ENCODE results near the gene TBC1D7.
A peak's percentile ranks its signal among the peaks of the same experiment; 100 is the strongest.

TBC1D7 gene

GRCh38 chr6:13372688-13373487, 44.6 kb upstream of the TBC1D7 start:
- ChIA-PET POLR2A (ENCODE audit: low non-redundant PET) (no interaction called here), CTCF (interaction anchor here (0.6 kb wide), 1 partner anchor 232 kb away, joined by 3 read pairs; no protein-coding TSS in a partner anchor)

GRCh38 chr6:13372076-13372475, 43.7 kb upstream of the TBC1D7 start:
- ChIA-PET POLR2A (ENCODE audit: low non-redundant PET) (no interaction called here), CTCF (interaction anchor here (0.6 kb wide), 1 partner anchor 233 kb away, joined by 3 read pairs; no protein-coding TSS in a partner anchor)
- no peak for TF ChIP-seq CTCF (conservative IDR thresholded peaks at IDR 0.05; ENCODE audit: low read depth)
- H3K27ac ChIP-seq, result no peak overlapping the region
- no peak for DNase-seq (ENCODE audit: low spot score)

More at GRCh38 chr6:13372688-13373487, 44.6 kb upstream of the TBC1D7 start:
- TF ChIP-seq CTCF (conservative IDR thresholded peaks at IDR 0.05; ENCODE audit: low read depth), result no peak
- DNase-seq (ENCODE audit: low spot score), result no peak
- H3K27ac ChIP-seq, result no peak overlapping the region

GRCh38 chr6:13371421-13372072, 43.2 kb upstream of the TBC1D7 start:
- H3K27ac ChIP-seq, result no peak overlapping the region
- ChIA-PET POLR2A (ENCODE audit: low non-redundant PET) (no interaction called here), CTCF (no interaction called here)
- no peak for TF ChIP-seq CTCF (conservative IDR thresholded peaks at IDR 0.05; ENCODE audit: low read depth)
- no peak for DNase-seq (ENCODE audit: low spot score)

GRCh38 chr6:13370623-13371022, 42.3 kb upstream of the TBC1D7 start:
- CTCF ChIA-PET, result no interaction called here
- TF ChIP-seq CTCF (conservative IDR thresholded peaks at IDR 0.05; ENCODE audit: low read depth), result no peak
- POLR2A ChIA-PET (ENCODE audit: low non-redundant PET), result no interaction called here
- H3K27ac ChIP-seq, result no peak overlapping the region
- DNase-seq (ENCODE audit: low spot score), result peak; percentile 34

- ChIA-PET CTCF (no interaction called here), POLR2A (ENCODE audit: low non-redundant PET) (no interaction called here)
- H3K27ac ChIP-seq, result no peak overlapping the region
- no peak for TF ChIP-seq CTCF (conservative IDR thresholded peaks at IDR 0.05; ENCODE audit: low read depth)
- no peak for DNase-seq (ENCODE audit: low spot score)
These were observed 41.3 kb upstream of the TBC1D7 start for GRCh38 chr6:13369591-13369990.

GRCh38 chr6:13368731-13369115, 40.4 kb upstream of the TBC1D7 start:
- CTCF ChIA-PET, result interaction anchor here (0.6 kb wide), 1 partner anchor 27 kb away, joined by 3 read pairs; no protein-coding TSS in a partner anchor
- H3K27ac ChIP-seq, result no peak overlapping the region
- POLR2A ChIA-PET (ENCODE audit: low non-redundant PET), result no interaction called here
- peak; percentile 62 for DNase-seq (ENCODE audit: low spot score)
- TF ChIP-seq CTCF (conservative IDR thresholded peaks at IDR 0.05; ENCODE audit: low read depth), result no peak
